SH-SY5Y (cell line): ENCODE measurements around the gene RNLS.

Source experiments
- GATA2 ChIP-seq: IDR thresholded peaks from 2 replicates; pipeline ENCODE4 v1.6.1; 2011; ENCODE audit warnings: mild to moderate bottlenecking, low read depth, low read length
- GATA3 ChIP-seq: IDR thresholded peaks from 2 replicates; pipeline ENCODE4 v1.6.1; 2011; ENCODE audit warnings: low read depth, mild to moderate bottlenecking, low read length, moderate library complexity

DNA sequence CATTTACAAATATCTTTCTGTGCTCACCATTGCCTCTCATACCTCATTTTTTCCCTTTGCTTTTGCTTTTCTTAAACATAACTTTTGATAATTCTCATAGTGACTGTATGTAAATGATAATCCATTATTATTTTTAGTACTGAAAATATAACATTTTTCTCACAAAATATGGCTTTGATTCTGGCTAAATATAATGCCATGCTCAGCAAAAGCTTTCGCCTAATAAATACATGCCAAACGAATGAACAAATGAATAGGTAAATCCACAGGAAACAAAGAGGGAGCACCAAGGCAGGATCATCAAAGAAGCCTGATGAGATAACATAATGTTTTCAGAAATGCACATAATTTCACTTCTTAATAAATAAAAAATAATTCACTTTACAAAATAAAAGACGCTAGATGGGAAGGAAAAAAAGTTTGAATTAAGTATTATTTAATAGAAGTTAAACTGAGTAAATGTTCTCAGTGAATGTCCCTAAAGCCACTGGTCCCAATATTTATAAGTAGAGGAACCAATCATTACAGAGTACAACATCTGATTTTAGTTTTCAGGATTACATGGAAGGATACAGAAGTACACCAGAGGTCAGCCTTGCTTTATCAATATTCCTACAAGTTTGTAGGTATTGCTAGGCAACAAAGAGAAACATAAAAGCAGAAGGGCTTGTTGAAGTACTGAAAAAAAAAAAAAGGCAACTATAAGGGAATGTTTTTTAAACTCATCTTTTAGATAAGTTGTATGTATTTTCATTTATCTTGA lies 52.3 kb downstream of the RNLS start:
- TF ChIP-seq GATA3 = no peak
- TF ChIP-seq GATA2 = no peak
